Astrocyte (in vitro differentiated cells and primary cell): ENCODE data around the gene CCND2.

Experiments
- EZH2 ChIP-seq: IDR thresholded peaks from 2 replicates; pipeline ENCODE4 v1.6.1; 2012; ENCODE audit warnings: mild to moderate bottlenecking, low read length, inconsistent platforms; ENCODE audit not compliant: insufficient read depth
- TF ChIP-seq, protein P1 (sequence below): IDR thresholded peaks from 2 replicates; pipeline ENCODE4 v1.5.1; 2011; ENCODE audit warnings: low read depth, mild to moderate bottlenecking, inconsistent platforms, low read length, moderate library complexity; ENCODE audit not compliant: insufficient read depth

DNA sequence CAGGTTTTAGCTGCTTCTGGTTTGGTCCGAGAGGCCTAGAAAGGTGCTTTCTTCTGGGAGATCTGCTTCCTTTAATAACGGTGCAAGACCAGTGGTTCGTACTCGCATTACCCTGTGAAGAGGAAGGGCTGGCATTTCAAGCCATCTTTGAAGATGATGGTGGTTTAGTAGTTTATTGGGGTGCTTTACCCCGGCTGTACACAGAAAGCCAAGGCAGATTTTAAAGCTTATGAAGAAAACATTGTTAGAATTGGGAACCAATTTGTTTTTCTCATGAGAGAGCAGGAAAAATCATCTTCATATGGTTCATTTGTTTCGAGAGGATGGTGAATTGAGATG, 3.6 kb downstream of the CCND2 start:
- TF ChIP-seq, protein P1, sequence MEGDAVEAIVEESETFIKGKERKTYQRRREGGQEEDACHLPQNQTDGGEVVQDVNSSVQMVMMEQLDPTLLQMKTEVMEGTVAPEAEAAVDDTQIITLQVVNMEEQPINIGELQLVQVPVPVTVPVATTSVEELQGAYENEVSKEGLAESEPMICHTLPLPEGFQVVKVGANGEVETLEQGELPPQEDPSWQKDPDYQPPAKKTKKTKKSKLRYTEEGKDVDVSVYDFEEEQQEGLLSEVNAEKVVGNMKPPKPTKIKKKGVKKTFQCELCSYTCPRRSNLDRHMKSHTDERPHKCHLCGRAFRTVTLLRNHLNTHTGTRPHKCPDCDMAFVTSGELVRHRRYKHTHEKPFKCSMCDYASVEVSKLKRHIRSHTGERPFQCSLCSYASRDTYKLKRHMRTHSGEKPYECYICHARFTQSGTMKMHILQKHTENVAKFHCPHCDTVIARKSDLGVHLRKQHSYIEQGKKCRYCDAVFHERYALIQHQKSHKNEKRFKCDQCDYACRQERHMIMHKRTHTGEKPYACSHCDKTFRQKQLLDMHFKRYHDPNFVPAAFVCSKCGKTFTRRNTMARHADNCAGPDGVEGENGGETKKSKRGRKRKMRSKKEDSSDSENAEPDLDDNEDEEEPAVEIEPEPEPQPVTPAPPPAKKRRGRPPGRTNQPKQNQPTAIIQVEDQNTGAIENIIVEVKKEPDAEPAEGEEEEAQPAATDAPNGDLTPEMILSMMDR, result no peak
- no peak for TF ChIP-seq EZH2
